Upper lobe of left lung (tissue), 6 donors: ENCODE data around the gene SPRY1. TPM values are rescaled to one million over a fixed set of nuclear protein-coding genes. Genes with fewer than 3 reads are reported as not detected.

Source experiments
- ATAC-seq, 2 donors: fragments of 200-7000 bp; cut with Tn5 transposase; one replicate each; pipeline ENCODE4 v1.9.1; 2022; ENCODE audit warnings: mild to moderate bottlenecking in 2 of 2, moderate library complexity in 2 of 2; ENCODE audit not compliant: low FRiP score in 2 of 2
- DNase-seq, 2 donors: peaks; one replicate each; pipeline ENCODE4 v3.0.0-alpha.2; 2019 to 2020
- H3K27ac ChIP-seq, 4 donors: fragments of 200-600 bp; sonication (generic); one replicate each; pipeline ENCODE4 v1.5.1; 2016 to 2019
- H3K27me3 ChIP-seq, 4 donors: fragments of 200-600 bp; sonication (generic); one replicate each; pipeline ENCODE4 v1.5.1; 2017 to 2019
- H3K36me3 ChIP-seq, 4 donors: fragments of 200-600 bp; sonication (generic); one replicate each; pipeline ENCODE4 v1.5.1; 2016 to 2019
- H3K4me1 ChIP-seq, 4 donors: fragments of 200-600 bp; sonication (generic); one replicate each; pipeline ENCODE4 v1.5.1; 2018 to 2019
- H3K4me3 ChIP-seq, 4 donors: fragments of 200-600 bp; sonication (generic); one replicate each; pipeline ENCODE4 v1.5.1; 2017 to 2019; ENCODE audit warnings: mild to moderate bottlenecking in 2 of 4, moderate library complexity in 1 of 4
- H3K9me3 ChIP-seq, 4 donors: fragments of 200-600 bp; sonication (generic); one replicate each; pipeline ENCODE4 v1.5.1; 2018 to 2019
- EP300 ChIP-seq, 4 donors: sonication (generic); formaldehyde crosslinking; IDR thresholded peaks; one replicate each; pipeline ENCODE4 v1.5.1; 2017; ENCODE audit warnings: antibody characterized with exemption in 4 of 4, control low read depth in 2 of 4
- POLR2A ChIP-seq, 4 donors: fragments of 450-650 bp; IDR thresholded peaks; one replicate each; pipeline ENCODE4 v1.5.1; 2016 to 2017; ENCODE audit warnings: antibody characterized with exemption in 4 of 4, mild to moderate bottlenecking in 2 of 4
- POLR2AphosphoS5 ChIP-seq, 2 donors: sonication (generic); formaldehyde crosslinking; IDR thresholded peaks; one replicate each; pipeline ENCODE4 v1.5.1; 2017; ENCODE audit warnings: antibody characterized with exemption in 2 of 2
- WGBS, 2 donors: methylation state at CpG; one replicate each; pipeline ENCODE4 v1.1.5; 2017 to 2018; 5-methylcytosine and 5-hydroxymethylcytosine counted together
- total RNA-seq, 6 donors: library from RNA; depleted of rRNA in 4 of 6; stranded (reverse); fragments of >200 nt in 4 of 6; gene quantifications; one replicate each; pipeline versions ENCODE4 v1.1.0 to v1.2.1, GENCODE V29; 2016 to 2021
- TF ChIP-seq, protein P1 (sequence below), 6 experiments: fragments of 450-650 bp in 4 of 6; fragments of 200-600 bp in 2 of 6; sonication (generic) in 2 of 6; IDR thresholded peaks; one replicate each; pipeline ENCODE4 v1.5.1; 2016 to 2019; ENCODE audit warnings: antibody characterized with exemption in 6 of 6
- donor health status: DM: no; HTN: no; CAD: no; lungs with moderate emphysema.
- donor health status: DM: no; HTN: yes; CAD: no; lungs with severe emphysema.

The SPRY1 gene
- total RNA-seq, 6 donors from 2014 or later, result 56.7 to 149 (median 97.4) TPM

DNA sequence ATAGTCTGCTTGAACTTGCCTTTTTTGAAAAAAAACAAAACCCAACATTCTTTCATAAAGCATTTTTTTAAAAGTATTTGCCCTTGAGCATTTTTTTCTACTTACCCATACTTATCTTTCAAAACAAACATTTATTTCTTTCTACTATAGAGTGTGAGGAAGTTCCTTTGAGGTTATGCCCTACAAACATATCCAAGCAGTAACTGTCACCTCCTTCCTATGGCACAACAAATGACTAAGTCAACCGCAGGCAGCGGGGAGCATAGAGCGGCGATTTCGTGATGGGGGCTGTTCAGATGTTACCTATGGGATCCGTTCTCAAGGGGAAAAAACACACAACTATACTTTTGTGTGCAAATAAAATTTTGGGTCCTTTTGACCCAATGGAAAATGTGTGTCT, 19.4 kb downstream of the SPRY1 start:
- no peaks in the 10 kb centered on the region for H3K9me3 ChIP-seq
- peaks cover 19 to 34% (median 28%) of the 10 kb centered on the region in 4 donors for H3K4me1 ChIP-seq
- ATAC-seq (peak; percentile 49 to 62), DNase-seq (peak in 1 of 2 donors; percentile 52)
- WGBS, 2 donors, result 27 to 42% methylated on average over 6 of the region's 6 CpGs
- TF ChIP-seq, protein P1, sequence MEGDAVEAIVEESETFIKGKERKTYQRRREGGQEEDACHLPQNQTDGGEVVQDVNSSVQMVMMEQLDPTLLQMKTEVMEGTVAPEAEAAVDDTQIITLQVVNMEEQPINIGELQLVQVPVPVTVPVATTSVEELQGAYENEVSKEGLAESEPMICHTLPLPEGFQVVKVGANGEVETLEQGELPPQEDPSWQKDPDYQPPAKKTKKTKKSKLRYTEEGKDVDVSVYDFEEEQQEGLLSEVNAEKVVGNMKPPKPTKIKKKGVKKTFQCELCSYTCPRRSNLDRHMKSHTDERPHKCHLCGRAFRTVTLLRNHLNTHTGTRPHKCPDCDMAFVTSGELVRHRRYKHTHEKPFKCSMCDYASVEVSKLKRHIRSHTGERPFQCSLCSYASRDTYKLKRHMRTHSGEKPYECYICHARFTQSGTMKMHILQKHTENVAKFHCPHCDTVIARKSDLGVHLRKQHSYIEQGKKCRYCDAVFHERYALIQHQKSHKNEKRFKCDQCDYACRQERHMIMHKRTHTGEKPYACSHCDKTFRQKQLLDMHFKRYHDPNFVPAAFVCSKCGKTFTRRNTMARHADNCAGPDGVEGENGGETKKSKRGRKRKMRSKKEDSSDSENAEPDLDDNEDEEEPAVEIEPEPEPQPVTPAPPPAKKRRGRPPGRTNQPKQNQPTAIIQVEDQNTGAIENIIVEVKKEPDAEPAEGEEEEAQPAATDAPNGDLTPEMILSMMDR (IDR thresholded peaks at IDR 0.05), result no peak
- TF ChIP-seq EP300 (IDR thresholded peaks at IDR 0.05), result no peak
- no peak for TF ChIP-seq POLR2AphosphoS5 (IDR thresholded peaks at IDR 0.05)
- no peak for TF ChIP-seq POLR2A (IDR thresholded peaks at IDR 0.05)
- H3K36me3 ChIP-seq, result no peaks in the 10 kb centered on the region
- H3K27ac ChIP-seq, result peak overlapping the region in 1 of 4 donors; percentile 15
- no peaks in the 10 kb centered on the region for H3K27me3 ChIP-seq
- no peak overlapping the region for H3K4me3 ChIP-seq

DNA sequence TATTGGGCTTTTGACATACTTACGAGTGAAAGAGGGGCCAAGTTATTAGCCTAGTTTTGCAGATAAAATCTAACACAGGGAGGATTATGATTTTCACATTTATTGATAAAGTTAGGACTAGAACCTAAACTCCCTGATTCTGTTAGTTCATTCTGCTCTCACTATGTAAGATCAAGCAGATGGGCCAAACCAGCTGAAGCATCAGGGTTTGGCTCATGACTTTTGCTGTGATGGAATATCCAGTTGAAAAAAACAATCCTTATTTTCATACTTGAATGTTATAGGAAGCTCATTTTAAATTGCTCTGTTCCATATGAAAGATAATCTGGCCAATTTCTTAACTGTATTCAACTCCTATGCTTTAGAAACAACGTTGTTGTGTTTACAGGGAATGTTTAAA, 21.2 kb downstream of the SPRY1 start:
- Histone ChIP-seq H3K9me3 (no peaks in the 10 kb centered on the region), H3K4me3 (no peak overlapping the region), H3K27ac (peak overlapping the region in 2 of 4 donors; percentile 28 to 71), H3K4me1 (peaks cover 14 to 31% (median 25%) of the 10 kb centered on the region in 4 donors), H3K27me3 (no peaks in the 10 kb centered on the region), H3K36me3 (no peaks in the 10 kb centered on the region)
- DNase-seq (no peak), ATAC-seq (no peak)
- 36 to 56% methylated on average over 2 of the region's 2 CpGs for WGBS, 2 donors
- no peak for TF ChIP-seq EP300 (IDR thresholded peaks at IDR 0.05)
- TF ChIP-seq POLR2A (IDR thresholded peaks at IDR 0.05), result no peak
- TF ChIP-seq, protein P1 (IDR thresholded peaks at IDR 0.05), result no peak
- no peak for TF ChIP-seq POLR2AphosphoS5 (IDR thresholded peaks at IDR 0.05)

DNA sequence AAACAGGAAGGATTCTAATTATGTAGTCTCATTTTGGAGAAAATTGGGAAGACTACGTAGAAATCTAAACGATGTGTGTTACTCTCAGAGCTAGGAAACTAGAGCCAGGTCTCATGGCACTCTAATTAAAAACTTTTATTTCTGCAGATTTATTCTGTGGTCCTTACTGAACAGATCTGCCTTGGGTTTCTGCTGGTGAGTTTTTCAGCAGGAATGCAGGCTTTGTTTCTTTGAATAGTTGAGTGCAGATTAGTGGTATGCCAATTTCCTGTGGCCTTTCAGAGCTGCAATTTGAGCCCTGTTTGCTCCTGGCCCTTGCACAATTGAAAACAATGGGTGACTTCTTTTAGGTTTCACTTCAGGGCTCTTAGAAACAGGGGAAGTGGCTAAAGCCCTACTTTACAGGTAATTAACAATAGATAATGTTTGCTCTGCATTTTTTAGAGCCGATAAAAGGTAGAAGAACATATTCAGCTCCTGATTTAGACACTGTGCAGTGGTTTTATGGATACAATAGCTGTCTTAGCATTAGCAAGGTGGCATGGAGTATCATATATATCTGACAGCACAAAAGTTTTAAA, 21.8 kb downstream of the SPRY1 start:
- no peaks in the 10 kb centered on the region for H3K9me3 ChIP-seq
- 13 to 16% methylated on average over 3 of the region's 3 CpGs for WGBS, 2 donors
- no peaks in the 10 kb centered on the region for H3K27me3 ChIP-seq
- no peak overlapping the region for H3K4me3 ChIP-seq
- TF ChIP-seq EP300 (IDR thresholded peaks at IDR 0.05), result no peak
- TF ChIP-seq, protein P1 (IDR thresholded peaks at IDR 0.05), result no peak
- TF ChIP-seq POLR2AphosphoS5 (IDR thresholded peaks at IDR 0.05), result no peak
- TF ChIP-seq POLR2A (IDR thresholded peaks at IDR 0.05), result no peak
- peaks cover 14 to 31% (median 25%) of the 10 kb centered on the region in 4 donors for H3K4me1 ChIP-seq
- DNase-seq (peak in 1 of 2 donors; percentile 40), ATAC-seq (peak; percentile 57 to 67)
- H3K27ac ChIP-seq, result peak overlapping the region; percentile 0 to 71 (median 27)
- H3K36me3 ChIP-seq, result no peaks in the 10 kb centered on the region

DNA sequence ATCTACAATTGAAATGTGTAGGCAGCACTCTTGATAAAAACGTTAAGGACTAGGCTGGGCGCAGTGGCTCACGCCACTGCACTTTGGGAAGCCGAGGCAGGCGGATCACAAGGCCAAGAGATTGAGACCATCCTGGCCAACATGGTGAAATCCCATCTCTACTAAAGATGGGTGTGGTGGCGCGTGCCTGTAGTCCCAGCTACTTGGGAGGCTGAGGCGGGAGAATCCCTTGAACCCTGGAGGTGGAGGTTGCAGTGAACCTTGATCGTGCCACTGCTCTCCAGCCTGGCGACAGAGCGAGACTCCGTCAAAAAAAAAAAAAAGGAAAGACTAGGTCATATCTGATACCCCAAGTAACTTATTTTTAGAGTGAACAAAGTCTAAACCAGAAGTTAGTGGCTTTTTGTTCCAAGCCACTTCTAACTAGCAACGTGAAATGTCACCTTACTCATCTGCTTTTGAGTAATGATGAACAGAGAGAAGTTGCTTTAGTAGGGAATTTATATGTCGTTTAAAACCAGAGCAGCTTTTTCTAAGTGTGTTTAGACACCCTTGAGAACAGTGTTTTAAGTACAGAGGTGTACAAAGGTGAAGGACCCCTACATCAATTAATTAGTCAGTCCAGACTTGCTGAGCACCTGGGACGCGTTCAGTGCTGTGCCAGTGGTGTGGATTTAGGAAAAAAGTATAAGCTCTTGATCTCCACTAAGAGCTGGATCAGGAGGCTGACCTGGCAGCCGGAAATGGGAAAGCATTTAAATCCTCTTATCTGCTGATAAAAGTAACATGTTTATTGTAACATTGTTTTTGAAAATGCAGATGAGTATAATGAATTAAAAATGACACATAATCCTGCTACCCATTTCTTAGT, 23.5 kb downstream of the SPRY1 start:
- H3K27ac ChIP-seq, result no peak overlapping the region

More for the DNA sequence above, 23.5 kb downstream of the SPRY1 start:
- peaks cover 14 to 31% (median 25%) of the 10 kb centered on the region in 4 donors for H3K4me1 ChIP-seq
- H3K27me3 ChIP-seq, result no peaks in the 10 kb centered on the region
- TF ChIP-seq, protein P1 (IDR thresholded peaks at IDR 0.05), result no peak
- TF ChIP-seq EP300 (IDR thresholded peaks at IDR 0.05) (no peak), POLR2A (IDR thresholded peaks at IDR 0.05) (no peak), POLR2AphosphoS5 (IDR thresholded peaks at IDR 0.05) (no peak)
- H3K36me3 ChIP-seq, result no peaks in the 10 kb centered on the region
- ATAC-seq (no peak), DNase-seq (no peak)
- H3K9me3 ChIP-seq, result no peaks in the 10 kb centered on the region
- 77 to 83% methylated on average over 17 of the region's 17 CpGs for WGBS, 2 donors
- no peak overlapping the region for H3K4me3 ChIP-seq
